ENCODE data around the gene OR52N1. TPM values are rescaled to one million over a fixed set of nuclear protein-coding genes. Genes with fewer than 3 reads are reported as not detected.

Gene OR52N1
- total and polyA plus RNA-seq, 2 experiments from 2014 or later, result not detected

DNA sequence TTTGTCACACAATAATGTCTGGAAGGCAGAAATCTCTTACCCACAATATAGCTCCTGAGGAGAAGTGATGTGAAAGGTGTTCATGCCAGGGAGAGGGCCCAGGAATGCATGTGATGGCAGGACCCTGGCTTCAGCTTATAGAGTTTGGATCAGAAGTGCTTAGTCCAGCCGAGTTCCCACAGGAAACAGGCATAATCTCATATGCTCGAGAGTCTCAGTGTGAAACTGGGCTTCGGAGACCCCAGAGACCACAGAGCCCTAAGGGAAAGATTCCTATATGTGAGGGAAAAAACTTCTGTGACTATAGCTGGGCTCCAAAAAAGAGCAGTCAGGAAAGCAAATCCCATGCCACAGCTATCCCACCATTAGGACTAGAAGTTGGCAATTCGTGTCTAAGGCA is 7.8 kb downstream of the OR52N1 start, which contains the start of gene OR52N5:
OR52N5 (minus strand) TSS at position 101 of the 400 bp plus-strand sequence. CDS start 4,721 bp downstream, outside the sequence.
- H3K9me3 ChIP-seq (ENCODE audit: low read depth), result no peaks in the 10 kb centered on the region
- TF ChIP-seq EZH2 (IDR thresholded peaks at IDR 0.05; ENCODE audit: insufficient read depth, poor library complexity, severe bottlenecking), result no peak
- no peak for TF ChIP-seq EZH2phosphoT487 (IDR thresholded peaks at IDR 0.05; ENCODE audit: insufficient read depth, low read depth)
- H3K27ac ChIP-seq, result no peak within 1 kb of the TSS
- no peaks in the 10 kb centered on the region for H3K36me3 ChIP-seq (ENCODE audit: low read depth)
- no peaks in the 10 kb centered on the region for H4K20me1 ChIP-seq (ENCODE audit: insufficient read depth)
- no peak within 1 kb of the TSS for H3K4me2 ChIP-seq (ENCODE audit: unreplicated experiment)
- H3K4me1 ChIP-seq (ENCODE audit: insufficient read depth), result no peaks in the 10 kb centered on the region
- H3K9ac ChIP-seq, result no peak within 1 kb of the TSS
- no peaks in the 10 kb centered on the region for H3K79me2 ChIP-seq (ENCODE audit: insufficient read depth)
- H3F3A ChIP-seq (ENCODE audit: insufficient read depth), result no peaks in the 10 kb centered on the region
- no peaks in the 10 kb centered on the region for H3K9me2 ChIP-seq (ENCODE audit: insufficient read depth)
- no peak for DNase-seq
- in situ Hi-C loops (cut with MboI), result no loop called here
- H3K4me3 ChIP-seq, result no peak within 1 kb of the TSS
- no peak within 1 kb of the TSS for H2AFZ ChIP-seq
- WGBS, 2 experiments (ENCODE audit: low coverage in 1 of 2, low lambda C conversion rate in 2 of 2, missing lambda C conversion rate in 2 of 2), result 25 to 29% methylated on average over 4 of the region's 4 CpGs
- no peaks in the 10 kb centered on the region for H3K27me3 ChIP-seq (replicated peaks; ENCODE audit: insufficient read depth)

DNA sequence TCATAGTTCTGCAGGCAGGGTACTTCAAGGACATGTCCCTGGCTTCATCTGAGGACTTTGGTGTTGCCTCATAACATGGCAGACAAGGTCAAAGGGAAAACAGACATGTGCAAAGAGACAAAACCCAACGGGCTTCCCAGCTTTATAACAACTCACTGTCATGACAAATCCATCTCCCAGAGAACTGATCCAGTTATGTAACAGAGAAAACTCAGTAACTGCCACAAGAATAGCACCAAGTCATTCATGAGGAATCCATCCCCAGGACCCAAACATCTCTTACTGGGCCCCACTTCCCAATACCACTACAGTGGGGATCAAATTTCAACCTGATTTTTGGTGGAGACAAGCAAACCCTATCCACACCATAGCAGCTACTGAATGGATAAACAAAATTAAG is 24.0 kb downstream of the OR52N1 start:
- no peaks in the 10 kb centered on the region for H3K9me2 ChIP-seq (ENCODE audit: insufficient read depth)
- no peak overlapping the region for H3K4me3 ChIP-seq
- H3K4me1 ChIP-seq (ENCODE audit: insufficient read depth), result no peaks in the 10 kb centered on the region
- H3K9ac ChIP-seq, result no peak overlapping the region
- no peak for TF ChIP-seq EZH2 (IDR thresholded peaks at IDR 0.05; ENCODE audit: insufficient read depth, poor library complexity, severe bottlenecking)
- no peak for TF ChIP-seq EZH2phosphoT487 (IDR thresholded peaks at IDR 0.05; ENCODE audit: insufficient read depth, low read depth)
- peak; percentile 3 for DNase-seq
- no peak overlapping the region for H2AFZ ChIP-seq
- WGBS, 2 experiments (ENCODE audit: low coverage in 1 of 2, low lambda C conversion rate in 2 of 2, missing lambda C conversion rate in 2 of 2), result 40 to 50% methylated on average over 1 of the region's 1 CpG
- in situ Hi-C loops (cut with MboI), result no loop called here
- H3K4me2 ChIP-seq (ENCODE audit: unreplicated experiment), result no peak overlapping the region
- H3F3A ChIP-seq (ENCODE audit: insufficient read depth), result no peaks in the 10 kb centered on the region
- H4K20me1 ChIP-seq (ENCODE audit: insufficient read depth), result no peaks in the 10 kb centered on the region
- no peaks in the 10 kb centered on the region for H3K27me3 ChIP-seq (replicated peaks; ENCODE audit: insufficient read depth)
- no peaks in the 10 kb centered on the region for H3K9me3 ChIP-seq (ENCODE audit: low read depth)
- H3K36me3 ChIP-seq (ENCODE audit: low read depth), result no peaks in the 10 kb centered on the region
- no peak overlapping the region for H3K27ac ChIP-seq
- H3K79me2 ChIP-seq (ENCODE audit: insufficient read depth), result no peaks in the 10 kb centered on the region

DNA sequence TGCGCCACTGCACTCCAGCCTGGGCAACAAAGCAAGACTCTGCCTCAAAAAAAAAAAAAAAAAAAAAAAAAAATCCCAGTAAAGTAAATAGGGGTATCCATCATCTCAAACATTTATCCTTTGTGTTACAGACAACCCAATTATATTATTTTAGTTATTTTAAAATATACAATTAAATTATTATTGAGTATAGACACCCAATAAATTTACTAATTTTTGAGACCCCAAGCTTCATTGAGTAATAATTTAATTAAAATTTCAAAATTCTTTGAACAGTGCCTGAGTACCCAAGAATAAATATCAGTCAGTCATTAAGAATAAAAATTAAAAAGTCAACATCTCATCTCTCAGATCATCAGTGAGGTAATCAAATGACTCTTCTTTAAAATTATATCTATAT is 37.1 kb downstream of the OR52N1 start, which contains the start of gene OR52N4:
OR52N4 (plus strand) TSS at position 301 of the 400 bp plus-strand sequence. CDS start 498 bp downstream, outside the sequence.
- H3K9me3 ChIP-seq (ENCODE audit: low read depth), result no peaks in the 10 kb centered on the region
- TF ChIP-seq EZH2 (IDR thresholded peaks at IDR 0.05; ENCODE audit: insufficient read depth, poor library complexity, severe bottlenecking) (no peak), EZH2phosphoT487 (IDR thresholded peaks at IDR 0.05; ENCODE audit: insufficient read depth, low read depth) (no peak)
- no peak for DNase-seq
- H2AFZ ChIP-seq, result no peak within 1 kb of the TSS
- no peak within 1 kb of the TSS for H3K9ac ChIP-seq
- in situ Hi-C loops (cut with MboI), result no loop called here
- H3K36me3 ChIP-seq (ENCODE audit: low read depth), result no peaks in the 10 kb centered on the region
- H3K4me1 ChIP-seq (ENCODE audit: insufficient read depth), result no peaks in the 10 kb centered on the region
- H3K27me3 ChIP-seq (replicated peaks; ENCODE audit: insufficient read depth), result no peaks in the 10 kb centered on the region
- H3K4me3 ChIP-seq, result no peak within 1 kb of the TSS
- H3K27ac ChIP-seq, result no peak within 1 kb of the TSS
- H3K4me2 ChIP-seq (ENCODE audit: unreplicated experiment), result no peak within 1 kb of the TSS
- H3F3A ChIP-seq (ENCODE audit: insufficient read depth), result no peaks in the 10 kb centered on the region
- H3K9me2 ChIP-seq (ENCODE audit: insufficient read depth), result no peaks in the 10 kb centered on the region
- no peaks in the 10 kb centered on the region for H4K20me1 ChIP-seq (ENCODE audit: insufficient read depth)
- 71 to 89% methylated on average over 1 of the region's 1 CpG for WGBS, 2 experiments (ENCODE audit: low coverage in 1 of 2, low lambda C conversion rate in 2 of 2, missing lambda C conversion rate in 2 of 2)
- H3K79me2 ChIP-seq (ENCODE audit: insufficient read depth), result no peaks in the 10 kb centered on the region

DNA sequence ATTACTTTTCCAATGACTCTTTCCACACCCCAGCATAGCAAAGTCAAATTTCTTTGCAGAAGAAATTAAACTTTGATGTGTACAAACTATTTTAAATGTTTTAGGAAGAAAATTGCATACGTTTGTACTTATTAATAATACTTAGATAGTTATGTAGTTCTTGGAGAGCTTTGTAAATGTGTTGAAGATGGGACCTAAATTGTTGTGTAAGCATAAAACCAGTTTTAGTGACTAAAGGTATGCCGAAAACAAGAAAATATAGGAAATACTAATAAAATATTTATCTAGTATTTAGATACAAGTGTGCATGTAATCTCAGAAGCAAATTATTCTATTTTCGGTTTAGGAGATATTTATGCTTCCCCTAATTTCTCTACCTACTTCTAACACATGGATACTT is 41.2 kb downstream of the OR52N1 start:
- H3K4me3 ChIP-seq, result no peak overlapping the region
- in situ Hi-C loops (cut with MboI), result no loop called here
- no peak overlapping the region for H3K27ac ChIP-seq
- no peaks in the 10 kb centered on the region for H3K4me1 ChIP-seq (ENCODE audit: insufficient read depth)
- H2AFZ ChIP-seq, result no peak overlapping the region
- H3F3A ChIP-seq (ENCODE audit: insufficient read depth), result no peaks in the 10 kb centered on the region
- no peak for DNase-seq
- H3K9ac ChIP-seq, result no peak overlapping the region
- no peaks in the 10 kb centered on the region for H3K36me3 ChIP-seq (ENCODE audit: low read depth)
- 45 to 50% methylated on average over 3 of the region's 3 CpGs for WGBS, 2 experiments (ENCODE audit: low coverage in 1 of 2, low lambda C conversion rate in 2 of 2, missing lambda C conversion rate in 2 of 2)
- TF ChIP-seq EZH2phosphoT487 (IDR thresholded peaks at IDR 0.05; ENCODE audit: insufficient read depth, low read depth), result no peak
- TF ChIP-seq EZH2 (IDR thresholded peaks at IDR 0.05; ENCODE audit: insufficient read depth, poor library complexity, severe bottlenecking), result no peak
- no peaks in the 10 kb centered on the region; the same call in 1 of the 2 replicates for H3K9me2 ChIP-seq (ENCODE audit: insufficient read depth)
- H4K20me1 ChIP-seq (ENCODE audit: insufficient read depth), result no peaks in the 10 kb centered on the region
- no peaks in the 10 kb centered on the region for H3K9me3 ChIP-seq (ENCODE audit: low read depth)
- H3K4me2 ChIP-seq (ENCODE audit: unreplicated experiment), result no peak overlapping the region
- H3K79me2 ChIP-seq (ENCODE audit: insufficient read depth), result no peaks in the 10 kb centered on the region
- H3K27me3 ChIP-seq (replicated peaks; ENCODE audit: insufficient read depth), result no peaks in the 10 kb centered on the region

DNA sequence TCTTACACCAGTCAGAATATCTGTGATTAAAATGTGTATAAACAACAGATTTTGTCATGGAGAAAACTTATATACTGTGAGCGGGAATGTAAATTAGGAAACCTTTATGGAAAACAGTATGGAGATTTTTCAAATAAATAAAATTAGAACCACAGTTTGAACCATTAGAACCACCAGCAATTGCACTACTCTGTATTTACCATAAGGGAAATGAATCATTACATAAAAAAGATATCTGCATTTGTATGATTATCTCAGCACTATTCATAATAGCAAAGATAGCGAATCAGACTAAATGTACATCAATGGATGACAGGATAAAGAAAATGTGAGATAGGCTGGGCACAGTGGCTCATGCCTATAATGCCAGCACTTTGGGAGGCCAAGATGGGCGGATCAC is 44.5 kb downstream of the OR52N1 start:
- TF ChIP-seq EZH2phosphoT487 (IDR thresholded peaks at IDR 0.05; ENCODE audit: insufficient read depth, low read depth) (no peak), EZH2 (IDR thresholded peaks at IDR 0.05; ENCODE audit: insufficient read depth, poor library complexity, severe bottlenecking) (no peak)
- no peak overlapping the region for H3K4me3 ChIP-seq
- no peak overlapping the region for H3K4me2 ChIP-seq (ENCODE audit: unreplicated experiment)
- no peaks in the 10 kb centered on the region for H3K36me3 ChIP-seq (ENCODE audit: low read depth)
- H3K4me1 ChIP-seq (ENCODE audit: insufficient read depth), result no peaks in the 10 kb centered on the region
- no peaks in the 10 kb centered on the region for H3K9me3 ChIP-seq (ENCODE audit: low read depth)
- H3F3A ChIP-seq (ENCODE audit: insufficient read depth), result no peaks in the 10 kb centered on the region
- H3K27me3 ChIP-seq (replicated peaks; ENCODE audit: insufficient read depth), result no peaks in the 10 kb centered on the region
- WGBS, 2 experiments (ENCODE audit: low coverage in 1 of 2, low lambda C conversion rate in 2 of 2, missing lambda C conversion rate in 2 of 2), result 68 to 94% methylated on average over 3 of the region's 3 CpGs
- H3K9ac ChIP-seq, result no peak overlapping the region
- H3K79me2 ChIP-seq (ENCODE audit: insufficient read depth), result no peaks in the 10 kb centered on the region
- no peak for DNase-seq
- no peak overlapping the region for H2AFZ ChIP-seq
- no peaks in the 10 kb centered on the region; the same call in 1 of the 2 replicates for H3K9me2 ChIP-seq (ENCODE audit: insufficient read depth)
- in situ Hi-C loops (cut with MboI), result no loop called here
- no peak overlapping the region for H3K27ac ChIP-seq
- H4K20me1 ChIP-seq (ENCODE audit: insufficient read depth), result no peaks in the 10 kb centered on the region

Measured in GM23248 (cell line).